Loucy (cell line): ENCODE results near the gene ITGA5.

ENCODE experiments used
- CTCF ChIP-seq: fragments of 200-600 bp; sonication (generic); conservative IDR thresholded peaks from 2 replicates; pipeline ENCODE4 v1.5.1; 2014; ENCODE audit warnings: mild to moderate bottlenecking, antibody characterized with exemption, low read length
- EZH2phosphoT487 ChIP-seq: fragments of 200-600 bp; IDR thresholded peaks from 2 replicates; pipeline ENCODE4 v1.6.1; 2018; ENCODE audit warnings: antibody characterized with exemption, mild to moderate bottlenecking, moderate library complexity, borderline replicate concordance

- TF ChIP-seq CTCF (no peak), EZH2phosphoT487 (no peak)
Measured at GRCh38 chr12:54412786-54413185, 6.3 kb downstream of the ITGA5 start.
